Measurements from ENCODE around the gene SIAE. TPM values are rescaled to one million over a fixed set of nuclear protein-coding genes. Genes with fewer than 3 reads are reported as not detected.

SIAE gene
- total and polyA plus RNA-seq, 12 donors: 17.9 to 92.9 (median 74.3) TPM

- WGBS, 2 donors: 62 to 91% methylated on average over 3 of the region's 3 CpGs
- no peaks in the 10 kb centered on the region for H3K4me1 ChIP-seq
- H3K27me3 ChIP-seq: peaks cover 0 to 13% (median 4%) of the 10 kb centered on the region in 7 donors
- TF ChIP-seq CTCF (IDR thresholded peaks at IDR 0.05): no peak
- no peak for ATAC-seq
- no peak for DNase-seq
- no peak overlapping the region for H3K4me3 ChIP-seq
- no peak overlapping the region for H3K27ac ChIP-seq
- H3K9me3 ChIP-seq: peaks cover 0 to 4% (median 0%) of the 10 kb centered on the region in 11 donors
- intact Hi-C loops (cut with DNase I): no loop called here
- H3K36me3 ChIP-seq: no peaks in the 10 kb centered on the region
Observed at GRCh38 chr11:124602193-124602592, 71.3 kb downstream of the SIAE start.

- H3K9me3 ChIP-seq: peaks cover 0 to 4% (median 0%) of the 10 kb centered on the region in 11 donors
- TF ChIP-seq CTCF (IDR thresholded peaks at IDR 0.05): no peak
- peaks cover 0 to 17% (median 7%) of the 10 kb centered on the region in 7 donors for H3K27me3 ChIP-seq
- H3K27ac ChIP-seq: no peak overlapping the region
- intact Hi-C loops (cut with DNase I): no loop called here
- no peaks in the 10 kb centered on the region for H3K36me3 ChIP-seq
- no peak for ATAC-seq
- H3K4me1 ChIP-seq: no peaks in the 10 kb centered on the region
- no peak for DNase-seq
- 49 to 55% methylated on average over 5 of the region's 5 CpGs for WGBS, 2 donors
- H3K4me3 ChIP-seq: no peak overlapping the region
Observed at GRCh38 chr11:124600621-124601320, 72.8 kb downstream of the SIAE start.

GRCh38 chr11:124597626-124598025, 75.9 kb downstream of the SIAE start:
- no peak for DNase-seq
- H3K27me3 ChIP-seq: peaks cover 0 to 25% (median 7%) of the 10 kb centered on the region in 7 donors
- no peak for TF ChIP-seq CTCF (IDR thresholded peaks at IDR 0.05)
- no peaks in the 10 kb centered on the region for H3K36me3 ChIP-seq
- H3K9me3 ChIP-seq: peaks cover 0 to 4% (median 0%) of the 10 kb centered on the region in 11 donors
- no peak overlapping the region for H3K27ac ChIP-seq
- no peak for ATAC-seq
- intact Hi-C loops (cut with DNase I): loop anchor here in 1 of 10 donors (10.0 kb wide), 1 partner anchor 523 kb away; no protein-coding TSS in a partner anchor
- H3K4me3 ChIP-seq: no peak overlapping the region
- H3K4me1 ChIP-seq: no peaks in the 10 kb centered on the region

GRCh38 chr11:124595302-124595701, 78.2 kb downstream of the SIAE start:
- intact Hi-C loops (cut with DNase I): loop anchor here in 1 of 10 donors (10.0 kb wide), 1 partner anchor 521 kb away; no protein-coding TSS in a partner anchor
- H3K4me1 ChIP-seq: no peaks in the 10 kb centered on the region
- peaks cover 0 to 25% (median 4%) of the 10 kb centered on the region in 7 donors for H3K27me3 ChIP-seq
- DNase-seq: no peak
- H3K36me3 ChIP-seq: no peaks in the 10 kb centered on the region
- H3K4me3 ChIP-seq: no peak overlapping the region
- H3K9me3 ChIP-seq: peaks cover 0 to 4% (median 0%) of the 10 kb centered on the region in 11 donors
- no peak for TF ChIP-seq CTCF (IDR thresholded peaks at IDR 0.05)
- no peak for ATAC-seq
- H3K27ac ChIP-seq: no peak overlapping the region
- WGBS, 2 donors: 91 to 96% methylated on average over 3 of the region's 3 CpGs

Data from heart right ventricle (tissue), 16 donors.